Activated naive CD8-positive, alpha-beta T cell treated with anti-CD3 and anti-CD28 coated beads, Interleukin-2, amount 50 U/mL, for 24 hours (primary cell): ENCODE measurements around the gene EPHA3.

ENCODE experiments used
- ATAC-seq: fragments of 150-1000 bp; cut with Tn5 transposase; one replicate; pipeline ENCODE4 v1.10.0; 2021
- DNase-seq: peaks from one replicate; pipeline ENCODE4 v3.0.0; 2021
- H3K27ac Mint-ChIP-seq: one replicate; pipeline ENCODE4 v1.8.0; 2021; ENCODE audit warnings: mild to moderate bottlenecking, mixed read lengths
- H3K27me3 Mint-ChIP-seq: one replicate; pipeline ENCODE4 v1.8.0; 2021; ENCODE audit warnings: mixed read lengths
- H3K36me3 Mint-ChIP-seq: one replicate; pipeline ENCODE4 v1.8.0; 2021; ENCODE audit warnings: low read depth, mixed read lengths
- H3K4me1 Mint-ChIP-seq: one replicate; pipeline ENCODE4 v1.8.0; 2021; ENCODE audit warnings: mixed read lengths
- H3K4me3 Mint-ChIP-seq: one replicate; pipeline ENCODE4 v1.8.0; 2021; ENCODE audit warnings: mild to moderate bottlenecking, moderate library complexity, mixed read lengths
- H3K9me3 Mint-ChIP-seq: one replicate; pipeline ENCODE4 v1.8.0; 2021; ENCODE audit warnings: mixed read lengths

The EPHA3 gene

GRCh38 chr3:89171687-89172545 is 64.5 kb downstream of the EPHA3 start:
- no peak overlapping the region for H3K27ac Mint-ChIP-seq
- ATAC-seq = no peak
- DNase-seq = no peak
- H3K4me1 Mint-ChIP-seq = no peaks in the 10 kb centered on the region
- no peaks in the 10 kb centered on the region for H3K36me3 Mint-ChIP-seq
- no peaks in the 10 kb centered on the region for H3K27me3 Mint-ChIP-seq
- no peaks in the 10 kb centered on the region for H3K9me3 Mint-ChIP-seq
- H3K4me3 Mint-ChIP-seq = no peak overlapping the region

- no peak overlapping the region for H3K27ac Mint-ChIP-seq
- no peaks in the 10 kb centered on the region for H3K36me3 Mint-ChIP-seq
- H3K4me1 Mint-ChIP-seq = no peaks in the 10 kb centered on the region
- DNase-seq (no peak), ATAC-seq (no peak)
- H3K9me3 Mint-ChIP-seq = no peaks in the 10 kb centered on the region
- no peak overlapping the region for H3K4me3 Mint-ChIP-seq
- no peaks in the 10 kb centered on the region for H3K27me3 Mint-ChIP-seq
Observed at GRCh38 chr3:89173546-89173945, 66.1 kb downstream of the EPHA3 start.

DNA sequence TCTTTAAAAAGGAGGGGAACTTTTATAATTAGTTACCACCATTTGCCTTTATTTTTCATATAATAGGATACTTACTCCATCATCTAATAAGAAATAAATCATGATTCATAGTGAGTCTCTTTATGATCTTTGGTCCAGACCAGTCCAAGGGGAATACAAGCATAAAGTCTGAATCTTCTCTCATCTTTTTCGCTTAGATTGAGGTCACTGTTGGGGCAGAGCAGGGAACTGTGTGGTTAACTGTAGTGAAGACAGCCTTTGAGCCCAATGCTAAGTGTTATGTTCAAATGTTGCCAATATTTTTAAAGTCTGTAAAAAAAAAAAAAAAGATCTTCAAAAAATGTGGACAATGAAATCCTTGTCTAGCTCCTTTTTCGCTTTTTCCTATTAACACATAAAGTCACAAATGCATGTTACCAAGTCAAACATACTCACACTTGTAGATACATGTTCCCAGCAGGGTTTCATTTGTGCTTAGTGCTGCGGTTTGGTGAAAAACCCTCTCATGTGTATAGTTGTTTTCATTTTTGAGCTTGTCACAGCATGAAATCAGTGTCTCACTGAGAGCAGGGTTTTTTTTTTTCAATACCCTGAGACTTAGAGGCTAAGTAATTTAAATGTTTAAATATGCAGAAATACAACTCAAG is 72.1 kb downstream of the EPHA3 start:
- no peak for DNase-seq

DNA sequence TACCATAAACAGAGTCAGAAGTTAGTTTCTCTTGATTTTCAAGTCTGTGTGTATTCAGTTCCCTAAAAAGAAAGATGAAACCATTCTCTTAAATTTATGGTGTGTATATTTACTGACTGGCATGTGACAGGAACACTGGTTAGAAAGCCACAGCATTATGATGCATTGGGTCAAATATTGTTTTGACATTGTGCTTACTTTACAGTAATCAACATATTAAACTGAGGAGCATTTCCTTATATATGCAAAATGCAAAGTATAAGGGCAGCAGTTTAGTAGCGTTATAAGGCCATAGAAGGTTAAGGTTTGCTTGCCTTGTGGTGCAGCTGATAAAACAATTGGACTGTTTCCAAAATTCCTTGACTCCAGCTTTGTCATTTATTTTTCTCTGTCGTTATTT is 72.9 kb downstream of the EPHA3 start:
- H3K4me1 Mint-ChIP-seq = no peaks in the 10 kb centered on the region
- no peaks in the 10 kb centered on the region for H3K27me3 Mint-ChIP-seq
- no peak overlapping the region for H3K27ac Mint-ChIP-seq
- no peaks in the 10 kb centered on the region for H3K36me3 Mint-ChIP-seq
- ATAC-seq (no peak), DNase-seq (no peak)
- H3K4me3 Mint-ChIP-seq = no peak overlapping the region
- no peaks in the 10 kb centered on the region for H3K9me3 Mint-ChIP-seq

More for the DNA sequence above, 72.1 kb downstream of the EPHA3 start:
- Mint-ChIP-seq H3K27ac (no peak overlapping the region), H3K9me3 (no peaks in the 10 kb centered on the region), H3K27me3 (no peaks in the 10 kb centered on the region), H3K4me3 (no peak overlapping the region), H3K4me1 (no peaks in the 10 kb centered on the region), H3K36me3 (no peaks in the 10 kb centered on the region)
- ATAC-seq = no peak

GRCh38 chr3:89182056-89182455 is 74.6 kb downstream of the EPHA3 start:
- Mint-ChIP-seq H3K36me3 (no peaks in the 10 kb centered on the region), H3K27me3 (no peaks in the 10 kb centered on the region), H3K27ac (no peak overlapping the region), H3K9me3 (no peaks in the 10 kb centered on the region), H3K4me3 (no peak overlapping the region), H3K4me1 (no peaks in the 10 kb centered on the region)
- DNase-seq (no peak), ATAC-seq (no peak)

DNA sequence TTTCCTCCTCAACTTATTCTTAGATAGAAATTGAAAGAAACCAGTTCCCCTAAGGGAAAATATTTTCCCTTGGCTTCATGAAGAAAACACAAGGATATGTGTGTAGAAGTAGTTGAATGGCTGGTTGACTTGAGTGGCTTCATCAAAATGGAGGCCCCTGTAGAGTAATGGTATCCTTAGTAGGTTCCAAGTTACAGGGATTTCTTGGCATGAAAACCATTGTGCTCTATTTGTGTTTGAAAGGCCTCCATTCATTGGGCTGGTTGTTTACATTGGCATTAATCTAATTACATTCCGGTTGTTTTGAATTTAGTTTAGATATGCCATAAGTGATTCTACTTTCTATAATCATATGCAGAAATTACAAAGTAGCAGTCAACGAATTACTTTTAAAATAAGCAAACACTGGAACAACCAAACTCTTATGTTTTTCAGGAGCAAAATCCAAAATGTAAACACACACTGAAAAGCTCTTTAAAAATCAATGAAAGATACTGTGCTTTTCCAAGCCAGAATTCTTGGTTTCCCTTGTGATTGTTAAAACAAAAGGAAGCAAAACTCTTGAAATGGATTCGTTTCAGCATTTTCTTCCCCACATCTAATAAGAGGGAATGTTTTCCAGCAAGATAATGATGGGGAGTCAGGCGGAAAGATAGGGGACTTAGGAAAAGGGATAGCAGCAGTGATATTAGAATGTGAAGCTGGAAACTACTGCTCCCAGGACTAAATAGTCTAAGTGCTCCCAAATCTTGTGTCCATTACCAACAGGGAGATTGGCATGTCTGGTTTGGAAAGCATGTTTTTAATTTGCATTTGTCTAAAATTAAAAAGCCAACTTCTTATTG is 77.0 kb downstream of the EPHA3 start:
- H3K36me3 Mint-ChIP-seq = no peaks in the 10 kb centered on the region

DNA sequence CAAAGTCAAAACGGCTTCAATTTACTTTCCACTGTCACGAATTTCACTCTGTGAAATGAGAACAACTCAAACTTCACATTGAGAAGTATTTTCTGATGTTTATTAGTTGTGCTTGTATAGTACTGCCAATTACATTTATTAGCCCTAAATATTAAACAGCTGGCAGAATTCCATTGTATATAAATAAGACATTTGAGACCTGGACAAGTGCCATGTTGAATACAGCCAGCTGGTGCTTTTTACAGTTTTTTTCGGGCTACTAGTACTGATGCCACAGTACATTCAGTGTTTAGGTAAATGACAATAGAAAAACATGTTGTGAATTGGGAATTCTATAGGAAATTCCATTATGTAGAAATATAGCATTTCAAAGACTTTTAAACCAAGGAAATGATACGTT is 79.0 kb downstream of the EPHA3 start:
- H3K4me1 Mint-ChIP-seq = no peaks in the 10 kb centered on the region
- H3K4me3 Mint-ChIP-seq = no peak overlapping the region
- no peak for ATAC-seq
- peaks cover 6% of the 10 kb centered on the region for H3K9me3 Mint-ChIP-seq
- H3K36me3 Mint-ChIP-seq = no peaks in the 10 kb centered on the region
- no peak overlapping the region for H3K27ac Mint-ChIP-seq
- no peaks in the 10 kb centered on the region for H3K27me3 Mint-ChIP-seq
- no peak for DNase-seq

More for the DNA sequence above, 77.0 kb downstream of the EPHA3 start:
- DNase-seq = no peak
- Mint-ChIP-seq H3K27me3 (no peaks in the 10 kb centered on the region), H3K27ac (no peak overlapping the region), H3K4me1 (no peaks in the 10 kb centered on the region), H3K9me3 (peaks cover 6% of the 10 kb centered on the region), H3K4me3 (no peak overlapping the region)
- no peak for ATAC-seq

DNA sequence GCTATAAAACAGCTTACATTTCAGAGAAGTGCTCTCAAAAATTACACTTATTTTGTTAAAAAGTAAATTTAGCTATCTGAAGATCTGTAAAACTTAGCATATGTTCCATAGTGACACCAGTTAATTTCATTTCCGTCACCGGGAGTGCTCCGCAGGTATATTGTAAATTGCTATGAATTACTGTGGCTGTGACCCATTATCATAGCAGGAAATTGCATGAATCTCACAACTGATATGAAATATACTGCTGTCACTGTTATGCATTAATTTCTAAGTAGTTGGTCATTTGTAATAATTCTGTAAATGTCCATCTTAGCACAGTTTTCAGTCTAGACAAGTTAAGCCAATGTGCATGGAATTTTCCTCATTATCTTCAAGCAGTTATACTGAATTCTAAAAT is 91.2 kb downstream of the EPHA3 start:
- H3K9me3 Mint-ChIP-seq = peaks cover 8% of the 10 kb centered on the region

DNA sequence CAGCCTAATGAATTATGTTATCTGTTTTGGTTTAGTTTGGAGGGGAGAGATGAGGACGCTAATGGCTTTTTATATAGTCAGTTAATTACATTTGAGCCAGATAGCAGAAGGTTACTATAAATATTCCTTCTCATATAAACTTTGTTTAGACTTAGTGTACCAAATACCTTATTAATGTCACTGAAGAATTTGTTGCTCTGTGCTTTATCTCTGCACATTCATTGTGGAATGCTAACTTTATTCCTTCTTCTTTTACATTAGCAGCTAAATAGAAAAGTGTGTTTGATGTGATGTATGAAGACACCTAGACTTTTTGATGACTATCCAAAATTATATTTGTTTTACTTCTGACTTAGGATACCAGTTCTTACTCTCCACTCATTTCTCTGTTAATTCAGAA is 105.2 kb downstream of the EPHA3 start:
- Mint-ChIP-seq H3K27ac (no peak overlapping the region), H3K36me3 (no peaks in the 10 kb centered on the region), H3K4me3 (no peak overlapping the region)

More for the DNA sequence above, 91.2 kb downstream of the EPHA3 start:
- no peak for DNase-seq
- no peak overlapping the region for H3K4me3 Mint-ChIP-seq
- no peaks in the 10 kb centered on the region for H3K27me3 Mint-ChIP-seq
- no peaks in the 10 kb centered on the region for H3K4me1 Mint-ChIP-seq
- H3K27ac Mint-ChIP-seq = no peak overlapping the region
- H3K36me3 Mint-ChIP-seq = no peaks in the 10 kb centered on the region
- no peak for ATAC-seq

GRCh38 chr3:89216016-89216739 is 108.8 kb downstream of the EPHA3 start:
- no peak for ATAC-seq
- no peak for DNase-seq
- no peak overlapping the region for H3K4me3 Mint-ChIP-seq
- no peaks in the 10 kb centered on the region for H3K27me3 Mint-ChIP-seq
- H3K4me1 Mint-ChIP-seq = no peaks in the 10 kb centered on the region
- no peaks in the 10 kb centered on the region for H3K36me3 Mint-ChIP-seq
- H3K27ac Mint-ChIP-seq = no peak overlapping the region
- peaks cover 10% of the 10 kb centered on the region for H3K9me3 Mint-ChIP-seq

More for the DNA sequence above, 105.2 kb downstream of the EPHA3 start:
- H3K27me3 Mint-ChIP-seq = no peaks in the 10 kb centered on the region
- H3K4me1 Mint-ChIP-seq = no peaks in the 10 kb centered on the region
- H3K9me3 Mint-ChIP-seq = peaks cover 9% of the 10 kb centered on the region
- no peak for DNase-seq
- no peak for ATAC-seq

GRCh38 chr3:89217148-89217685 is 109.8 kb downstream of the EPHA3 start:
- Mint-ChIP-seq H3K4me1 (no peaks in the 10 kb centered on the region), H3K27ac (no peak overlapping the region)

GRCh38 chr3:89221924-89222323 is 114.5 kb downstream of the EPHA3 start:
- Mint-ChIP-seq H3K4me1 (no peaks in the 10 kb centered on the region), H3K27me3 (no peaks in the 10 kb centered on the region), H3K36me3 (no peaks in the 10 kb centered on the region), H3K4me3 (no peak overlapping the region), H3K27ac (no peak overlapping the region), H3K9me3 (peaks cover 9% of the 10 kb centered on the region)
- ATAC-seq (no peak), DNase-seq (no peak)

More at GRCh38 chr3:89217148-89217685, 109.8 kb downstream of the EPHA3 start:
- H3K27me3 Mint-ChIP-seq = no peaks in the 10 kb centered on the region
- H3K4me3 Mint-ChIP-seq = no peak overlapping the region
- DNase-seq (no peak), ATAC-seq (no peak)
- H3K36me3 Mint-ChIP-seq = no peaks in the 10 kb centered on the region
- H3K9me3 Mint-ChIP-seq = peaks cover 10% of the 10 kb centered on the region

DNA sequence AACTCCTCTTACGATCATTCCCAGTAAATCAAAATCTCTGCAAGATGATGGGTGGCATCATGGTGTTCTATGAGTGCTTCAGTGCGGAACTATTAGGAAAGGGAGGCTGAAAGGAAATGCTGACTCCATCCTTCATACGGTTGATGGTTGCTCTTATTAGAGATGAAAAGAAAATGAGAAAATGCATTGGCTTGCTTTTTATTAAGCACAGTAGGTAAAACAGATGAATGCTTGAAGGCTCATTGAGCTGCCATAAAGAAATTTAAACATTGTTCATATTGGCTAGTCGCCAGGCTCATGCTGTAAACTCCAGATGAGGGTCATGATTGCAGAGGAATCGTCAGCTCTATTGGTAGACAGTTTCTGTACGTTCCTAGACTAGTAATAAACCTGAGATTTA is 115.8 kb downstream of the EPHA3 start:
- H3K9me3 Mint-ChIP-seq = peaks cover 9% of the 10 kb centered on the region
- DNase-seq (no peak), ATAC-seq (no peak)
- no peak overlapping the region for H3K27ac Mint-ChIP-seq
- no peaks in the 10 kb centered on the region for H3K4me1 Mint-ChIP-seq
- H3K36me3 Mint-ChIP-seq = no peaks in the 10 kb centered on the region
- H3K27me3 Mint-ChIP-seq = no peaks in the 10 kb centered on the region
- H3K4me3 Mint-ChIP-seq = no peak overlapping the region

GRCh38 chr3:89227218-89227617 is 119.8 kb downstream of the EPHA3 start:
- no peak overlapping the region for H3K27ac Mint-ChIP-seq
- DNase-seq = no peak
- H3K4me3 Mint-ChIP-seq = no peak overlapping the region
- H3K27me3 Mint-ChIP-seq = no peaks in the 10 kb centered on the region
- ATAC-seq = no peak
- no peaks in the 10 kb centered on the region for H3K4me1 Mint-ChIP-seq
- peaks cover 3% of the 10 kb centered on the region for H3K9me3 Mint-ChIP-seq
- no peaks in the 10 kb centered on the region for H3K36me3 Mint-ChIP-seq
